Neural progenitor cell (in vitro differentiated cells): Measurements from ENCODE around the gene FRAS1.

Source experiments
- CTCF ChIP-seq: fragments of 200-600 bp; sonication (generic); IDR thresholded peaks from 2 replicates; pipeline ENCODE4 v1.5.1; 2017; ENCODE audit warnings: antibody characterized with exemption, mild to moderate bottlenecking
- EZH2 ChIP-seq: fragments of 200-600 bp; sonication (generic); IDR thresholded peaks from 2 replicates; pipeline ENCODE4 v1.6.1; 2017; ENCODE audit warnings: antibody characterized with exemption, mild to moderate bottlenecking, moderate library complexity
- EZH2phosphoT487 ChIP-seq: fragments of 200-600 bp; sonication (generic); IDR thresholded peaks from 2 replicates; pipeline ENCODE4 v1.6.1; 2017; ENCODE audit warnings: antibody characterized with exemption

GRCh38 chr4:78299565-78299972 is 242.4 kb downstream of the FRAS1 start:
- TF ChIP-seq CTCF (no peak), EZH2 (no peak), EZH2phosphoT487 (no peak)
